GM12878 (cell line): ENCODE data around the gene EXOC4. TPM values are rescaled to one million over a fixed set of nuclear protein-coding genes. Genes with fewer than 3 reads are reported as not detected.

Source experiments
- ATAC-seq: fragments of 200-7000 bp; cut with Tn5 transposase; 3 replicates; pipeline ENCODE4 v1.9.1; 2020; ENCODE audit warnings: mild to moderate bottlenecking, moderate library complexity
- BruUV-seq: library from RNA; stranded (reverse); fragments of 400-500 nt; replicated peaks from 2 replicates; lab custom pipeline; 2021; lab: Mats Ljungman, UMichigan
- CTCF ChIA-PET: fragments of 300-600 bp; sonication (Branson Sonifier 250); formaldehyde crosslinking; extraction: SDS; loops from one replicate; lab custom pipeline; 2021; ENCODE audit warnings: inconsistent platforms; lab: Yijun Ruan, JAX
- POLR2A ChIA-PET: fragments of 350-600 bp; formaldehyde crosslinking; extraction: SDS; loops from one replicate; lab custom pipeline; 2021; ENCODE audit warnings: inconsistent platforms; lab: Charles Lee
- RAD21 ChIA-PET: fragments of 300-600 bp; sonication (Branson Sonifier 250); formaldehyde crosslinking; loops from one replicate; lab custom pipeline; 2023; ENCODE audit warnings: antibody characterized with exemption; ENCODE audit not compliant: unreplicated experiment; lab: Charles Lee
- SMC1A ChIA-PET: fragments of 300-600 bp; sonication (Branson Sonifier 250); formaldehyde crosslinking; loops from one replicate; lab custom pipeline; 2023; ENCODE audit not compliant: unreplicated experiment, uncharacterized antibody; lab: Charles Lee
- DNase-seq: peaks from one replicate; pipeline ENCODE4 v3.0.0-alpha.2; 2011; ENCODE audit warnings: low read depth, low spot score
- FAIRE-seq: peaks from 3 replicates; lab custom pipeline; 2011; peaks lifted over from hg19 to GRCh38; lab: Jason Lieb, UNC
- H2AFZ ChIP-seq: 2 replicates; pipeline ENCODE4 v1.6.0; 2011; ENCODE audit warnings: low read depth, low read length, control low read depth; ENCODE audit not compliant: control insufficient read depth
- H3K27ac ChIP-seq: 2 replicates; pipeline ENCODE4 v1.5.1; 2011; ENCODE audit warnings: control low read depth; ENCODE audit not compliant: control insufficient read depth, insufficient read depth
- H3K27me3 ChIP-seq, 2 experiments: replicated peaks in 1 of 2; 2 replicates each; pipeline versions ENCODE4 v1.6.0 to v1.6.1; 2011; ENCODE audit warnings: low read length in 1 of 2; ENCODE audit not compliant: control insufficient read depth in 2 of 2, insufficient read depth in 2 of 2
- H3K36me3 ChIP-seq, 2 experiments: 2 replicates each; pipeline ENCODE4 v1.5.1; 2011; ENCODE audit warnings: low read length in 1 of 2; ENCODE audit not compliant: control insufficient read depth in 2 of 2, insufficient read depth in 2 of 2
- H3K4me1 ChIP-seq: 2 replicates; pipeline ENCODE4 v1.6.1; 2011; ENCODE audit warnings: mild to moderate bottlenecking, low read length, moderate library complexity, mixed read lengths; ENCODE audit not compliant: control insufficient read depth, insufficient read depth
- H3K4me2 ChIP-seq: 2 replicates; pipeline ENCODE4 v1.6.0; 2011; ENCODE audit warnings: control low read depth; ENCODE audit not compliant: control insufficient read depth, insufficient read depth
- H3K4me3 ChIP-seq: fragments of 200-600 bp; sonication (generic); 2 replicates; pipeline ENCODE4 v1.5.1; 2016
- H3K79me2 ChIP-seq: 2 replicates; pipeline ENCODE4 v1.6.0; 2011; ENCODE audit warnings: low read length; ENCODE audit not compliant: control insufficient read depth, insufficient read depth
- H3K9ac ChIP-seq: 2 replicates; pipeline ENCODE4 v1.8.0; 2011; ENCODE audit warnings: low read length, control low read depth, mixed read lengths; ENCODE audit not compliant: control insufficient read depth, insufficient read depth
- H3K9me3 ChIP-seq: replicated peaks from 3 replicates; pipeline ENCODE4 v1.5.1; 2011; ENCODE audit warnings: mild to moderate bottlenecking, low read length; ENCODE audit not compliant: control insufficient read depth, insufficient read depth
- H4K20me1 ChIP-seq: 2 replicates; pipeline ENCODE4 v1.6.0; 2011; ENCODE audit not compliant: control insufficient read depth, insufficient read depth
- ATF3 ChIP-seq: IDR thresholded peaks from 2 replicates; pipeline ENCODE4 v1.6.1; 2011; ENCODE audit warnings: low read depth, mild to moderate bottlenecking, low read length, moderate library complexity, borderline replicate concordance; ENCODE audit errors: extremely low read depth
- CEBPB ChIP-seq, 2 experiments: fragments of 150-350 bp in 1 of 2; IDR thresholded peaks; 2 replicates each; pipeline ENCODE4 v1.6.1; 2012 to 2014; ENCODE audit warnings: low read depth in 2 of 2, low read length in 2 of 2, borderline replicate concordance in 1 of 2, inconsistent platforms in 1 of 2
- ESRRA ChIP-seq: IDR thresholded peaks from 2 replicates; pipeline ENCODE4 v1.6.1; 2012; ENCODE audit warnings: mild to moderate bottlenecking, low read length, improper control_type of control experiment
- PAX5 ChIP-seq: IDR thresholded peaks from 2 replicates; pipeline ENCODE4 v1.6.1; 2011; ENCODE audit warnings: low read depth, low read length, borderline replicate concordance
- PBX3 ChIP-seq: IDR thresholded peaks from 2 replicates; pipeline ENCODE4 v1.6.1; 2011; ENCODE audit warnings: mild to moderate bottlenecking, low read depth, low read length, moderate library complexity; ENCODE audit not compliant: insufficient replicate concordance
- POLR2AphosphoS5 ChIP-seq: IDR thresholded peaks from 2 replicates; pipeline ENCODE4 v1.6.1; 2011; ENCODE audit warnings: mild to moderate bottlenecking, low read length, inconsistent platforms
- ZBED1 ChIP-seq: IDR thresholded peaks from 2 replicates; pipeline ENCODE4 v1.6.1; 2016; ENCODE audit warnings: borderline replicate concordance
- ZBTB40 ChIP-seq: fragments of 450-650 bp; IDR thresholded peaks from 2 replicates; pipeline ENCODE4 v1.6.1; 2016; ENCODE audit warnings: mild to moderate bottlenecking, moderate library complexity, borderline replicate concordance
- WGBS: methylation state at CpG from one replicate; pipeline ENCODE4 v1.1.6; 2016; ENCODE audit warnings: low lambda C conversion rate; ENCODE audit not compliant: insufficient replicate concordance, insufficient coverage; ENCODE audit errors: missing lambda C conversion rate; 5-methylcytosine and 5-hydroxymethylcytosine counted together
- in situ Hi-C: fragments of 300-500 bp; cut with MboI; formaldehyde crosslinking; loops from 9 replicates; pipeline ENCODE4 v1.14.3; 2018; ENCODE audit warnings: mixed read lengths
- intact Hi-C: fragments of 100-400 bp; cut with micrococcal nuclease; formaldehyde crosslinking; loops from one replicate; pipeline ENCODE4 v1.14.2; 2022; ENCODE audit not compliant: unreplicated experiment
- polyA plus RNA-seq, 11 experiments: library from polyadenylated mRNA; depleted of rRNA in 4 of 11; unstranded in 6 of 11; stranded (reverse) in 5 of 11; fragments of >200 nt; fragmentation: Nextera tagmentation in 4 of 11; fragmentation: Illumina TruSeq in 1 of 11; extraction: Ambion mirVana in 4 of 11; extraction: Trizol in 1 of 11; gene quantifications; 1 replicate in 1 of 11; 2 replicates in 10 of 11; pipeline versions ENCODE4 v1.2.1 to v1.2.3, GENCODE V29; 2011 to 2016; ENCODE audit warnings: inconsistent platforms in 2 of 11, missing spikeins in 2 of 11, low read depth in 1 of 11
- total RNA-seq, 4 experiments: library from RNA; depleted of rRNA in 3 of 4; stranded (reverse); fragments of >200 nt in 3 of 4; fragmentation: Illumina TruSeq in 1 of 4; extraction: Trizol in 1 of 4; gene quantifications; 2 replicates each; pipeline versions ENCODE4 v1.2.1 to v1.2.3, GENCODE V29; 2013 to 2021

The EXOC4 gene
- total and polyA plus RNA-seq, 10 of the 15 experiments (the other 5 are each of a cell fraction or from before 2014, with no cell fraction given) = 13.2 to 44.5 (median 29.6) TPM

- TF ChIP-seq CEBPB (IDR thresholded peaks at IDR 0.05; ENCODE audit: borderline replicate concordance in 1 of 2, low read depth in 2 of 2, low read length in 2 of 2) (no peak), PAX5 (no peak), ESRRA (no peak), POLR2AphosphoS5 (no peak), ATF3 (no peak)
Measured at GRCh38 chr7:134024739-134025138, 771.9 kb downstream of the EXOC4 start (continued).

DNA sequence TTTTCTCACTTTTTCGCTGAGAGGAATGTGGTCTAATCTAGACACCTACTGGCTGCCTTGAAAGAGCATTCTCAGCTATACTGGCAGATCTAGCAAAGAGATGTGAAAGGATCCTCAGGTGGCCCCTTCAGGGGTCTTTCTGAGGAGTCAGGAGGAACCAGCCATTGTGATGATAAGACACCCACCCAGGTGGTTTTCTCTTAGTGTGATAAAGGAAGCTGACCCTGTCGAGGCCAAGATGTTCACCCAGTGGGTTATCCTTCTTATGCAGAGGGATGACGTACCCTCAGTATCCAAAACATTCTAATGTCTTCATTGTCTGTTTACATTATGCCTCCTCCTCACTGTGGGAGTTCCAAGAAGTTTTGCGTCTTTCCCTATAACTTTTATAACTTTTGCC lies 776.0 kb downstream of the EXOC4 start:
- TF ChIP-seq ZBED1 = no peak
- TF ChIP-seq ZBTB40 = no peak
- TF ChIP-seq PBX3 = no peak
- TF ChIP-seq, all 136 proteins: peak for 0
- RAD21 ChIA-PET = no interaction called here
- Histone ChIP-seq H3K36me3 (no peaks in the 10 kb centered on the region), H3K4me1 (no peaks in the 10 kb centered on the region), H3K27me3 (no peaks in the 10 kb centered on the region), H3K9ac (no peak overlapping the region), H3K79me2 (no peaks in the 10 kb centered on the region), H3K4me2 (no peak overlapping the region), H3K4me3 (no peak overlapping the region), H2AFZ (no peak overlapping the region), H3K9me3 (no peaks in the 10 kb centered on the region), H3K27ac (no peak overlapping the region), H4K20me1 (no peaks in the 10 kb centered on the region)
- WGBS = 88% methylated on average over 4 of the region's 4 CpGs
- intact Hi-C loops = no loop called here
- no TSS peak for BruUV-seq
- FAIRE-seq (no peak), DNase-seq (no peak), ATAC-seq (no peak)
- CTCF ChIA-PET = no interaction called here
- in situ Hi-C loops = no loop called here
- POLR2A ChIA-PET = no interaction called here
- SMC1A ChIA-PET = no interaction called here
